B cell (primary cell): ENCODE measurements around the gene SLC4A5. TPM values are rescaled to one million over a fixed set of nuclear protein-coding genes. Genes with fewer than 3 reads are reported as not detected.

Experiments
- ATAC-seq: fragments of 200-7000 bp; cut with Tn5 transposase; one replicate; pipeline ENCODE4 v1.10.0; 2021; ENCODE audit warnings: low read depth, mild to moderate bottlenecking, moderate number of reproducible peaks, moderate library complexity
- CTCF ChIA-PET: fragments of 350-600 bp; sonication (Branson Sonifier 250); formaldehyde crosslinking; loops from one replicate; lab custom pipeline; 2021; ENCODE audit warnings: antibody characterized with exemption, inconsistent platforms; lab: Charles Lee
- POLR2A ChIA-PET: fragments of 350-600 bp; sonication (Branson Sonifier 250); formaldehyde crosslinking; loops from one replicate; lab custom pipeline; 2021; ENCODE audit warnings: antibody characterized with exemption; lab: Charles Lee
- DNase-seq: peaks from one replicate; pipeline ENCODE4 v3.0.0; 2013
- H2AFZ ChIP-seq: 2 replicates; pipeline ENCODE4 v1.6.1; 2012; ENCODE audit warnings: mild to moderate bottlenecking, low read depth, low read length; ENCODE audit not compliant: insufficient read depth, poor library complexity, severe bottlenecking
- H3K27ac ChIP-seq, 2 donors: 1 replicate in 1 of 2; 2 replicates in 1 of 2; pipeline ENCODE4 v1.5.1; 2012 to 2013; ENCODE audit warnings: low read length in 2 of 2, mild to moderate bottlenecking in 2 of 2, moderate library complexity in 1 of 2
- H3K27me3 ChIP-seq, 4 experiments: fragments of 200-600 bp in 1 of 4; sonication (generic) in 1 of 4; replicated peaks in 1 of 4; 1 replicate in 2 of 4; 2 replicates in 2 of 4; pipeline versions ENCODE4 v1.6.1 to v1.7.0; 2013 to 2016; ENCODE audit warnings: low read length in 3 of 4, mild to moderate bottlenecking in 2 of 4, mixed read lengths in 1 of 4, moderate library complexity in 1 of 4; ENCODE audit not compliant: insufficient read depth in 4 of 4, control insufficient read depth in 3 of 4; ENCODE audit errors: control extremely low read depth in 1 of 4
- H3K36me3 ChIP-seq, 2 experiments: replicated peaks in 1 of 2; 1 replicate in 1 of 2; 2 replicates in 1 of 2; pipeline versions ENCODE4 v1.6.1 to v1.7.1; 2013; ENCODE audit warnings: low read length in 1 of 2; ENCODE audit not compliant: insufficient read depth in 2 of 2, control insufficient read depth in 1 of 2; ENCODE audit errors: control extremely low read depth in 1 of 2, extremely low read depth in 1 of 2
- H3K4me1 ChIP-seq, 2 donors: fragments of 200-600 bp in 1 of 2; sonication (generic) in 1 of 2; 1 replicate in 1 of 2; 2 replicates in 1 of 2; pipeline versions ENCODE4 v1.5.1 to v1.6.1; 2013 to 2017; ENCODE audit warnings: low read length in 2 of 2; ENCODE audit not compliant: control insufficient read depth in 2 of 2, insufficient read depth in 2 of 2
- H3K4me2 ChIP-seq: replicated peaks from 2 replicates; pipeline ENCODE3; 2012; ENCODE audit warnings: mild to moderate bottlenecking, low read depth, low read length; ENCODE audit not compliant: poor library complexity, severe bottlenecking
- H3K4me3 ChIP-seq, 5 experiments: fragments of 200-600 bp in 1 of 5; sonication (generic) in 1 of 5; 1 replicate in 3 of 5; 2 replicates in 2 of 5; pipeline versions ENCODE4 v1.5.1 to v1.7.0; 2011 to 2016; ENCODE audit warnings: low read length in 4 of 5, mild to moderate bottlenecking in 4 of 5, low read depth in 2 of 5, control low read depth in 1 of 5, moderate library complexity in 1 of 5; ENCODE audit not compliant: insufficient read depth in 1 of 5; ENCODE audit errors: control extremely low read depth in 1 of 5, extremely low read depth in 1 of 5
- H3K79me2 ChIP-seq: fragments of 200-600 bp; sonication (generic); one replicate; pipeline ENCODE4 v1.6.0; 2016; ENCODE audit warnings: low read length; ENCODE audit not compliant: control insufficient read depth, insufficient read depth
- H3K9ac ChIP-seq: fragments of 200-600 bp; sonication (generic); 2 replicates; pipeline ENCODE4 v1.6.1; 2017; ENCODE audit warnings: mild to moderate bottlenecking, low read length, moderate library complexity
- H3K9me3 ChIP-seq, 3 donors: one replicate each; pipeline versions ENCODE4 v1.6.1 to v1.7.1; 2013; ENCODE audit warnings: low read length in 2 of 3; ENCODE audit not compliant: control insufficient read depth in 2 of 3, insufficient read depth in 1 of 3; ENCODE audit errors: control extremely low read depth in 1 of 3
- H4K20me1 ChIP-seq: 2 replicates; pipeline ENCODE4 v1.6.0; 2012; ENCODE audit warnings: mild to moderate bottlenecking, low read length; ENCODE audit not compliant: insufficient read depth, control insufficient read depth, poor library complexity, severe bottlenecking
- H3K27ac Mint-ChIP-seq: one replicate; pipeline ENCODE4 v1.8.0; 2021; ENCODE audit warnings: mixed read lengths
- H3K27me3 Mint-ChIP-seq: one replicate; pipeline ENCODE4 v1.8.0; 2021; ENCODE audit warnings: mixed read lengths
- H3K4me1 Mint-ChIP-seq: one replicate; pipeline ENCODE4 v1.8.0; 2021; ENCODE audit warnings: mixed read lengths
- H3K4me3 Mint-ChIP-seq: one replicate; pipeline ENCODE4 v1.8.0; 2021; ENCODE audit warnings: mixed read lengths
- H3K9me3 Mint-ChIP-seq: one replicate; pipeline ENCODE4 v1.8.0; 2022; ENCODE audit warnings: mixed read lengths; ENCODE audit not compliant: insufficient read depth
- EZH2 ChIP-seq: IDR thresholded peaks from 2 replicates; pipeline ENCODE4 v1.6.1; 2012; ENCODE audit warnings: borderline replicate concordance, low read depth, mild to moderate bottlenecking, moderate library complexity, low read length; ENCODE audit not compliant: insufficient read depth, poor library complexity, severe bottlenecking
- WGBS: methylation state at CpG from one replicate; pipeline ENCODE4 v1.1.5; 2013; ENCODE audit warnings: missing lambda C conversion rate; ENCODE audit not compliant: insufficient coverage; 5-methylcytosine and 5-hydroxymethylcytosine counted together
- intact Hi-C: fragments of 100-400 bp; cut with micrococcal nuclease; formaldehyde crosslinking; loops from one replicate; pipeline ENCODE4 v1.10.0; 2022
- polyA plus RNA-seq: library from polyadenylated mRNA; depleted of rRNA; stranded (reverse); fragments of >200 nt; gene quantifications from 2 replicates; pipeline ENCODE4 v1.2.3, GENCODE V29; 2012
- total RNA-seq, 2 donors: library from RNA; stranded (reverse); fragments of 120-200 nt in 1 of 2; gene quantifications; 1 replicate in 1 of 2; 2 replicates in 1 of 2; pipeline versions ENCODE4 v1.2.3 to v1.2.4, GENCODE V29; 2013 to 2022
- TF ChIP-seq, protein P1 (sequence below): fragments of 200-600 bp; IDR thresholded peaks from one replicate; pipeline ENCODE4 v1.8.0; 2022; ENCODE audit warnings: antibody characterized with exemption, mild to moderate bottlenecking

SLC4A5 gene
- total and polyA plus RNA-seq, 2 donors (not counting 1 experiment from before 2014, with no cell fraction given): 3.3 to 9.7 TPM

DNA sequence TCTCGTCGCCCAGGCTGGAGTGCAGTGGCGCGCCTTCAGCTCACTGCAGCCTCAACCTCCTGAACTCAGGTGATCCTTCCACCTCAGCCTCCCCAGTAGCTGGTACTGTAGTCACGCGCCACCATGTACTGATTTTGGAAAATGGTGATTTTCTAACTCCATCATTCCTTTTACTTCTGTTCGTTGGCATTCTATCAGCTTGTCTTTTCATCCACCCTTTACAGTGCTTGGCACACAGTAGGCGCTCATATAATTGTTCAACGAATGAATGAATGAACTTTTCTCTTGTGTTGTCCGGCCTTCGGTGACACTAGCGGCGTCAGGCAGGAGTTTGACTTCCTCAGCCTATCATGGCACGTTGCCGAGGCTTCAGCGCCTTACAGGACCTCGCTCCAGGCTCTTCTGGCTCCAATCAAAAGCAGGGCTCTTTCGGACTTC lies 145.2 kb downstream of the SLC4A5 start:
- Mint-ChIP-seq H3K9me3 (no peaks in the 10 kb centered on the region), H3K4me1 (peaks cover 24% of the 10 kb centered on the region), H3K27me3 (no peaks in the 10 kb centered on the region), H3K27ac (peak overlapping the region; percentile 99), H3K4me3 (peak overlapping the region; percentile 98)
- ATAC-seq: no peak
- Histone ChIP-seq H3K9ac (peak overlapping the region; percentile 81), H4K20me1 (no peaks in the 10 kb centered on the region), H3K4me1 (peaks cover 14 to 23% of the 10 kb centered on the region in 2 donors), H3K36me3 (no peaks in the 10 kb centered on the region), H3K27me3 (no peaks in the 10 kb centered on the region), H3K79me2 (peaks cover 36% of the 10 kb centered on the region), H3K4me2 (peak overlapping the region; percentile 96), H3K27ac (peak overlapping the region; percentile 92 to 96), H3K9me3 (no peaks in the 10 kb centered on the region), H2AFZ (peak overlapping the region; percentile 89), H3K4me3 (peak overlapping the region in 4 of 5 experiments; percentile 73 to 79 (median 75))
- ChIA-PET POLR2A (interaction anchor here (0.6 to 7.2 kb wide), 9 partner anchors 9 to 418 kb away, joined by 3 to 120 read pairs (median 4); partner anchors contain the start of genes BOLA3, DUSP11 and MOB1A), CTCF (interaction anchor here (0.5 to 5.3 kb wide), 13 partner anchors 9 to 370 kb away, joined by 3 to 132 read pairs (median 5); partner anchors contain the start of genes MOB1A and STAMBP)
- intact Hi-C loops: loop anchor here (1.0 to 2.0 kb wide), 4 partner anchors 17 to 223 kb away; partner anchors contain the start of genes C2orf81 and WDR54
- TF ChIP-seq, protein P1, sequence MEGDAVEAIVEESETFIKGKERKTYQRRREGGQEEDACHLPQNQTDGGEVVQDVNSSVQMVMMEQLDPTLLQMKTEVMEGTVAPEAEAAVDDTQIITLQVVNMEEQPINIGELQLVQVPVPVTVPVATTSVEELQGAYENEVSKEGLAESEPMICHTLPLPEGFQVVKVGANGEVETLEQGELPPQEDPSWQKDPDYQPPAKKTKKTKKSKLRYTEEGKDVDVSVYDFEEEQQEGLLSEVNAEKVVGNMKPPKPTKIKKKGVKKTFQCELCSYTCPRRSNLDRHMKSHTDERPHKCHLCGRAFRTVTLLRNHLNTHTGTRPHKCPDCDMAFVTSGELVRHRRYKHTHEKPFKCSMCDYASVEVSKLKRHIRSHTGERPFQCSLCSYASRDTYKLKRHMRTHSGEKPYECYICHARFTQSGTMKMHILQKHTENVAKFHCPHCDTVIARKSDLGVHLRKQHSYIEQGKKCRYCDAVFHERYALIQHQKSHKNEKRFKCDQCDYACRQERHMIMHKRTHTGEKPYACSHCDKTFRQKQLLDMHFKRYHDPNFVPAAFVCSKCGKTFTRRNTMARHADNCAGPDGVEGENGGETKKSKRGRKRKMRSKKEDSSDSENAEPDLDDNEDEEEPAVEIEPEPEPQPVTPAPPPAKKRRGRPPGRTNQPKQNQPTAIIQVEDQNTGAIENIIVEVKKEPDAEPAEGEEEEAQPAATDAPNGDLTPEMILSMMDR: no peak
- TF ChIP-seq EZH2: no peak
- no peak for DNase-seq
- WGBS: 5% methylated on average over 11 of the region's 18 CpGs

DNA sequence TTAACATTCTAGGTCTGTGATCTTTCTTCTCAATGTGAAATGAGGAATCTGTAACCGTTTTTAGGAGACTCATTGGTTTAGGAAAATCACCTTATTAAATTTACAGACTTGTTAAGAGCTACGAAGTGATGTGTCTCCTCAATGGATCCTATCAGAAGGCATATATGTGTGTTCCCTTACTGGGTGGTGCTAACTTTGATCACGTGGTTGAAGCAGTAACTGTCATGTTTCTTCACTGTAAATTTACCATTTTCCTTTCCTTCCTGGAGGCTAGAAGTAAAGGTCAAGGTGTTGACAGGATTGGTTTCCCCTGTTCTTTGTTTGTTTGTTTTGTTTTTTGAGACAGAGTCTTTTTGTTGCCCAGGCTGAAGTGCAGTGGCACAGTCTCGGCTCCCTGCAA lies 146.2 kb downstream of the SLC4A5 start:
- H3K9ac ChIP-seq: no peak overlapping the region
- no peak overlapping the region for H3K27ac ChIP-seq
- Mint-ChIP-seq H3K4me1 (peaks cover 24% of the 10 kb centered on the region), H3K27ac (no peak overlapping the region), H3K9me3 (no peaks in the 10 kb centered on the region), H3K27me3 (no peaks in the 10 kb centered on the region), H3K4me3 (peak overlapping the region; percentile 44)
- intact Hi-C loops: no loop called here
- H3K9me3 ChIP-seq: no peaks in the 10 kb centered on the region
- TF ChIP-seq EZH2: no peak
- TF ChIP-seq, protein P1: no peak
- H2AFZ ChIP-seq: no peak overlapping the region
- no peak for DNase-seq
- H3K4me1 ChIP-seq: peaks cover 14 to 23% of the 10 kb centered on the region in 2 donors
- H3K79me2 ChIP-seq: peaks cover 27% of the 10 kb centered on the region
- 100% methylated on average over 1 of the region's 4 CpGs for WGBS
- no peaks in the 10 kb centered on the region for H4K20me1 ChIP-seq
- H3K36me3 ChIP-seq: no peaks in the 10 kb centered on the region
- no peak overlapping the region for H3K4me3 ChIP-seq
- CTCF ChIA-PET: interaction anchor here (0.9 to 5.3 kb wide), 4 partner anchors 10 to 49 kb away, joined by 3 to 132 read pairs (median 4); partner anchors contain the start of genes BOLA3 and MOB1A
- H3K4me2 ChIP-seq: no peak overlapping the region
- no peaks in the 10 kb centered on the region for H3K27me3 ChIP-seq
- no peak for ATAC-seq
- POLR2A ChIA-PET: interaction anchor here (0.7 to 7.2 kb wide), 3 partner anchors 11 to 17 kb away, joined by 3 to 120 read pairs (median 11); partner anchors contain the start of gene MOB1A
